K562 (cell line): Measurements from ENCODE around the gene C1QA. TPM values are rescaled to one million over a fixed set of nuclear protein-coding genes. Genes with fewer than 3 reads are reported as not detected.

Experiments used
- ATAC-seq: fragments of 200-7000 bp; cut with Tn5 transposase; 3 replicates; pipeline ENCODE4 v1.9.1; 2020; ENCODE audit warnings: moderate library complexity
- Bru-seq: library from RNA; stranded (reverse); fragments of 400-500 nt; gene quantifications from one replicate; lab custom pipeline; 2021; lab: Mats Ljungman, UMichigan
- BruChase-seq, 2 experiments: library from RNA; stranded (reverse); fragments of 400-500 nt; gene quantifications; one replicate each; lab custom pipeline; 2021; lab: Mats Ljungman, UMichigan
- BruUV-seq: library from RNA; stranded (reverse); fragments of 400-500 nt; replicated peaks from 2 replicates; lab custom pipeline; 2021; lab: Mats Ljungman, UMichigan
- CTCF ChIA-PET: fragments of 300-600 bp; formaldehyde crosslinking; extraction: SDS; loops from one replicate; lab custom pipeline; 2021; ENCODE audit warnings: low intra/inter-chr PET ratio; lab: Yijun Ruan, JAX
- POLR2A ChIA-PET: fragments of 300-600, 350-650 bp; sonication (Branson Sonifier 250); formaldehyde crosslinking; extraction: SDS; loops from one replicate; lab custom pipeline; 2021; ENCODE audit warnings: antibody characterized with exemption, inconsistent platforms; lab: Yijun Ruan, JAX
- DNase-seq, 4 experiments: peaks; one replicate each; pipeline versions ENCODE4 v3.0.0 to v3.0.0-alpha.2; 2011 to 2018; ENCODE audit warnings: low spot score in 3 of 4, mixed read lengths in 3 of 4; ENCODE audit errors: extremely low read depth in 1 of 4
- FAIRE-seq: peaks from 2 replicates; lab custom pipeline; 2011; peaks lifted over from hg19 to GRCh38; lab: Jason Lieb, UNC
- H2AFZ ChIP-seq: 2 replicates; pipeline ENCODE4 v1.6.0; 2011; ENCODE audit warnings: low read depth, low read length, control low read depth, inconsistent platforms
- H3K27ac ChIP-seq: fragments of 200-600 bp; 3 replicates; pipeline ENCODE4 v1.8.0; 2011; ENCODE audit warnings: low read depth, mild to moderate bottlenecking, control low read depth, inconsistent platforms, low read length, moderate library complexity, mixed read lengths; ENCODE audit errors: extremely low read depth
- H3K27me3 ChIP-seq, 2 experiments: fragments of 300-600 bp in 1 of 2; 2 replicates in 1 of 2; 3 replicates in 1 of 2; pipeline versions ENCODE4 v1.6.0 to v1.8.0; 2011; ENCODE audit warnings: inconsistent platforms in 2 of 2, low read length in 2 of 2, mild to moderate bottlenecking in 1 of 2, mixed read lengths in 1 of 2, moderate library complexity in 1 of 2; ENCODE audit not compliant: control insufficient read depth in 2 of 2, insufficient read depth in 2 of 2
- H3K36me3 ChIP-seq: fragments of 300-600 bp; 3 replicates; pipeline ENCODE4 v1.8.0; 2011; ENCODE audit warnings: mild to moderate bottlenecking, low read length, inconsistent platforms; ENCODE audit not compliant: control insufficient read depth, insufficient read depth
- H3K4me1 ChIP-seq, 2 experiments: fragments of 200-600 bp in 1 of 2; replicated peaks in 1 of 2; 2 replicates in 1 of 2; 3 replicates in 1 of 2; pipeline versions ENCODE4 v1.5.1 to v1.8.0; 2011; ENCODE audit warnings: inconsistent platforms in 2 of 2, low read length in 2 of 2, mild to moderate bottlenecking in 1 of 2, mixed read lengths in 1 of 2, moderate library complexity in 1 of 2; ENCODE audit not compliant: control insufficient read depth in 2 of 2, insufficient read depth in 2 of 2
- H3K4me2 ChIP-seq: 2 replicates; pipeline ENCODE4 v1.6.1; 2011; ENCODE audit warnings: low read length, control low read depth, inconsistent platforms, mixed read lengths; ENCODE audit not compliant: insufficient read depth
- H3K4me3 ChIP-seq: fragments of 200-600 bp; sonication (generic), shearing (Covaris generic); 2 replicates; pipeline ENCODE4 v1.5.1; 2016; ENCODE audit warnings: control low read depth, inconsistent platforms
- H3K79me2 ChIP-seq: fragments of 200-600 bp; 3 replicates; pipeline ENCODE4 v1.8.0; 2011; ENCODE audit warnings: low read length, inconsistent platforms; ENCODE audit not compliant: control insufficient read depth, insufficient read depth
- H3K9ac ChIP-seq, 2 experiments: 2 replicates each; pipeline versions ENCODE4 v1.6.0 to v1.6.1; 2011; ENCODE audit warnings: low read depth in 2 of 2, low read length in 2 of 2, control low read depth in 1 of 2, inconsistent platforms in 1 of 2, mild to moderate bottlenecking in 1 of 2, mixed read lengths in 1 of 2; ENCODE audit not compliant: insufficient read depth in 1 of 2
- H3K9me1 ChIP-seq: one replicate; pipeline ENCODE4 v1.6.0; 2011; ENCODE audit warnings: inconsistent platforms, mild to moderate bottlenecking, low read length, moderate library complexity; ENCODE audit not compliant: control insufficient read depth, insufficient read depth
- H3K9me3 ChIP-seq: replicated peaks from 2 replicates; pipeline ENCODE4 v1.5.1; 2011; ENCODE audit warnings: low read depth, low read length, inconsistent platforms; ENCODE audit not compliant: control insufficient read depth, insufficient read depth
- H4K20me1 ChIP-seq: replicated peaks from 2 replicates; pipeline ENCODE4 v1.6.1; 2011; ENCODE audit warnings: low read length, inconsistent platforms, mixed read lengths; ENCODE audit not compliant: control insufficient read depth, insufficient read depth
- FOXM1 ChIP-seq, 2 experiments: fragments of 450-650 bp in 1 of 2; sonication (generic) in 1 of 2; formaldehyde crosslinking in 1 of 2; IDR thresholded peaks; 2 replicates each; pipeline versions ENCODE4 v1.6.1 to v1.9.0; 2017 to 2022; ENCODE audit warnings: low read depth in 2 of 2, mild to moderate bottlenecking in 2 of 2, missing genetic modification reagents in 1 of 2, moderate library complexity in 1 of 2
- KDM4B ChIP-seq, 2 experiments: fragments of 450-650 bp in 1 of 2; sonication (generic) in 1 of 2; IDR thresholded peaks; 2 replicates each; pipeline ENCODE4 v1.6.1; 2016 to 2017; ENCODE audit warnings: borderline replicate concordance in 2 of 2, antibody characterized with exemption in 1 of 2, low read depth in 1 of 2, mild to moderate bottlenecking in 1 of 2
- MCM3 ChIP-seq: fragments of 450-650 bp; IDR thresholded peaks from 2 replicates; pipeline ENCODE4 v1.6.1; 2016
- POLR2AphosphoS5 ChIP-seq: IDR thresholded peaks from 2 replicates; pipeline ENCODE4 v1.6.1; 2011; ENCODE audit warnings: mild to moderate bottlenecking, low read depth, low read length, moderate library complexity; ENCODE audit not compliant: control insufficient read depth, insufficient read depth
- PURB ChIP-seq: sonication (generic); formaldehyde crosslinking; IDR thresholded peaks from 2 replicates; pipeline ENCODE4 v1.9.0; 2021; ENCODE audit warnings: low read depth, mild to moderate bottlenecking, missing genetic modification reagents
- WGBS: fragments of 100-300 bp; shearing (Covaris generic); methylation state at CpG from one replicate; pipeline ENCODE4 v1.1.6; 2016; ENCODE audit warnings: low coverage, mixed read lengths; ENCODE audit not compliant: insufficient coverage; ENCODE audit errors: missing lambda C conversion rate; 5-methylcytosine and 5-hydroxymethylcytosine counted together
- in situ Hi-C: fragments of 300-500 bp; cut with MboI; formaldehyde crosslinking; loops from 4 replicates; pipeline ENCODE4 v1.15.0; 2018; ENCODE audit warnings: inconsistent platforms, mixed read lengths
- intact Hi-C: fragments of 100-400 bp; cut with micrococcal nuclease; formaldehyde crosslinking; loops from 2 replicates; pipeline ENCODE4 v1.14.2; 2022
- long read RNA-seq, 3 experiments: library from polyadenylated mRNA in 2 of 3; library from RNA in 1 of 3; unstranded in 2 of 3; stranded (forward) in 1 of 3; transcript quantifications; one replicate each; pipeline ENCODE4 v2.0.0, GENCODE V29; 2019 to 2022
- polyA minus RNA-seq, 3 experiments: library from RNA; depleted of rRNA, polyadenylated mRNA; stranded (reverse); fragments of >200 nt; gene quantifications; 2 replicates each; pipeline ENCODE4 v1.2.3, GENCODE V29; 2011
- polyA plus RNA-seq, 8 experiments: library from polyadenylated mRNA; depleted of rRNA in 4 of 8; stranded (reverse) in 5 of 8; unstranded in 3 of 8; fragments of >200 nt; fragmentation: Nextera tagmentation in 2 of 8; fragmentation: Illumina TruSeq in 1 of 8; extraction: Ambion mirVana in 2 of 8; extraction: Trizol in 1 of 8; gene quantifications; 2 replicates each; pipeline versions ENCODE4 v1.2.1 to v1.2.3, GENCODE V29; 2011 to 2014; ENCODE audit warnings: inconsistent platforms in 1 of 8, missing spikeins in 1 of 8
- total RNA-seq, 7 experiments: library from RNA; depleted of rRNA in 6 of 7; stranded (reverse); fragments of >200 nt in 6 of 7; fragmentation: Illumina TruSeq in 2 of 7; extraction: Trizol in 2 of 7; gene quantifications; 2 replicates each; pipeline versions ENCODE4 v1.2.1 to v1.2.3, GENCODE V29; 2011 to 2021; ENCODE audit warnings: low replicate concordance in 1 of 7
- TF ChIP-seq, protein P1 (sequence below): fragments of 250-450 bp; sonication (Bioruptor Pico); IDR thresholded peaks from 2 replicates; pipeline ENCODE4 v1.5.0; 2021
- TF ChIP-seq, protein P2 (sequence below): fragments of 250-450 bp; sonication (Bioruptor Pico); IDR thresholded peaks from 2 replicates; pipeline ENCODE4 v1.5.1; 2021; ENCODE audit warnings: mild to moderate bottlenecking
- TF ChIP-seq, protein P3 (sequence below): IDR thresholded peaks from 3 replicates; pipeline ENCODE4 v1.6.1; 2011; ENCODE audit warnings: borderline replicate concordance, mild to moderate bottlenecking, moderate library complexity; ENCODE audit not compliant: insufficient read length; ENCODE audit errors: extremely low read depth
- TF ChIP-seq, protein P4 (sequence below): sonication (generic); formaldehyde crosslinking; IDR thresholded peaks from 2 replicates; pipeline ENCODE4 v1.8.0; 2022; ENCODE audit warnings: mild to moderate bottlenecking, missing genetic modification reagents, borderline replicate concordance

The C1QA gene, protein sequence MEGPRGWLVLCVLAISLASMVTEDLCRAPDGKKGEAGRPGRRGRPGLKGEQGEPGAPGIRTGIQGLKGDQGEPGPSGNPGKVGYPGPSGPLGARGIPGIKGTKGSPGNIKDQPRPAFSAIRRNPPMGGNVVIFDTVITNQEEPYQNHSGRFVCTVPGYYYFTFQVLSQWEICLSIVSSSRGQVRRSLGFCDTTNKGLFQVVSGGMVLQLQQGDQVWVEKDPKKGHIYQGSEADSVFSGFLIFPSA
- not detected in 2 replicates for total RNA-seq (2011; cell fraction: chromatin; rRNA removed; ENCODE audit: low replicate concordance)
- total RNA-seq (2011; cell fraction: nucleolus; rRNA removed), result not detected in 2 replicates
- not detected in 2 replicates for total RNA-seq (2011; cell fraction: nucleoplasm; rRNA removed)
- total RNA-seq (2014; rRNA removed) (not detected in 2 replicates), total RNA-seq (2014; rRNA removed; fragmentation: Illumina TruSeq; extraction: Trizol) (not detected in 2 replicates), total RNA-seq (2015; rRNA removed; fragmentation: Illumina TruSeq; extraction: Trizol) (not detected in 2 replicates), total RNA-seq (2021) (0.71 and 0.94 TPM in 2 replicates), polyA plus RNA-seq (2011; rRNA removed) (not detected in 2 replicates), polyA plus RNA-seq (2014; fragmentation: Illumina TruSeq; extraction: Trizol) (not detected in 2 replicates), polyA plus RNA-seq (2014; fragmentation: Nextera tagmentation; extraction: Ambion mirVana) (not detected), polyA plus RNA-seq (2014; rRNA removed) (not detected in 2 replicates), polyA minus RNA-seq (2011; rRNA and poly(A)+ RNA removed) (not detected in 2 replicates), Bru-seq, nascent RNA (not detected), BruChase-seq, experiment 1, labeled RNA remaining after a 2-hour chase (not detected), BruChase-seq, experiment 2, labeled RNA remaining after a 6-hour chase (not detected)
- not detected in 2 replicates for polyA plus RNA-seq (2011; cell fraction: cytosol; rRNA removed)
- polyA plus RNA-seq (2011; cell fraction: nucleus; rRNA removed), result not detected in 2 replicates
- polyA plus RNA-seq (2012), result not detected in 2 replicates
- polyA minus RNA-seq (2011; cell fraction: cytosol; rRNA and poly(A)+ RNA removed), result not detected in 2 replicates
- polyA minus RNA-seq (2011; cell fraction: nucleus; rRNA and poly(A)+ RNA removed), result not detected in 2 replicates
- long read RNA-seq, experiment 1, result 0 reads
- long read RNA-seq, experiment 2, result 0 reads
- long read RNA-seq, experiment 3, result 0 reads

DNA sequence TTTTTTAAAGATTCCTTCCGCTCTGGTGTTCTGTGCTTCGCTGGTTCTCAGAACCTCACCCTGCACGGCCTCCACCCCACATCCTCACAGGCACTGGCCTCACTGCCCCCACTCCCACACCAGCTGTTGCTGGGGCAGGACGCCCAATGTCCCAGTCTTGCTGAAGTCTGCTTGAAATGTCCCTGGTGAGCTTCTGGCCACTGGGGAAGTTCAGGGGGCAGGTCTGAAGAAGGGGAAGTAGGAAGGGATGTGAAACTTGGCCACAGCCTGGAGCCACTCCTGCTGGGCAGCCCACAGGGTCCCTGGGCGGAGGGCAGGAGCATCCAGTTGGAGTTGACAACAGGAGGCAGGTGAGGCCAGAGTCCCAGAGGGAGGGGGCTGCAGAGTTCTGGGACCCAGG lies at the start of gene C1QA:
TSS of gene C1QA (plus strand) at position 276 of the 400 bp plus-strand sequence. CDS start 989 bp downstream, outside the sequence.
- no peak for ATAC-seq
- WGBS, result 2% methylated on average over 4 of the region's 5 CpGs
- Histone ChIP-seq H3K79me2 (no peaks in the 10 kb centered on the region), H3K27ac (no peak within 1 kb of the TSS), H3K36me3 (no peaks in the 10 kb centered on the region), H3K9me3 (no peaks in the 10 kb centered on the region), H3K27me3 (peaks cover 4 to 34% of the 10 kb centered on the region in 2 experiments; a peak in 3 of 5 replicates), H3K4me3 (no peak within 1 kb of the TSS), H3K9me1 (no peaks in the 10 kb centered on the region), H3K4me1 (peaks cover 0 to 10% of the 10 kb centered on the region in 2 experiments; a peak in 3 of 5 replicates), H2AFZ (no peak within 1 kb of the TSS), H3K9ac (no peak within 1 kb of the TSS), H3K4me2 (no peak within 1 kb of the TSS), H4K20me1 (peaks cover 15% of the 10 kb centered on the region; the same call in 1 of the 2 replicates)
- no TSS peak for BruUV-seq
- DNase-seq, result no peak
- ChIA-PET CTCF (no interaction called here), POLR2A (interaction anchor here (0.6 to 1.3 kb wide), 8 partner anchors 10 to 285 kb away, joined by 3 to 5 read pairs (median 4); no protein-coding TSS in a partner anchor)
- intact Hi-C loops, result no loop called here
- no peak for FAIRE-seq
- in situ Hi-C loops, result no loop called here
- TF ChIP-seq, protein P1, sequence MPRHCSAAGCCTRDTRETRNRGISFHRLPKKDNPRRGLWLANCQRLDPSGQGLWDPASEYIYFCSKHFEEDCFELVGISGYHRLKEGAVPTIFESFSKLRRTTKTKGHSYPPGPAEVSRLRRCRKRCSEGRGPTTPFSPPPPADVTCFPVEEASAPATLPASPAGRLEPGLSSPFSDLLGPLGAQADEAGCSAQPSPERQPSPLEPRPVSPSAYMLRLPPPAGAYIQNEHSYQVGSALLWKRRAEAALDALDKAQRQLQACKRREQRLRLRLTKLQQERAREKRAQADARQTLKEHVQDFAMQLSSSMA, result no peak
- TF ChIP-seq KDM4B (IDR thresholded peaks at IDR 0.05; ENCODE audit: borderline replicate concordance in 2 of 2, low read depth in 1 of 2), result no peak
- no peak for TF ChIP-seq PURB
- TF ChIP-seq MCM3, result no peak
- TF ChIP-seq, protein P2, sequence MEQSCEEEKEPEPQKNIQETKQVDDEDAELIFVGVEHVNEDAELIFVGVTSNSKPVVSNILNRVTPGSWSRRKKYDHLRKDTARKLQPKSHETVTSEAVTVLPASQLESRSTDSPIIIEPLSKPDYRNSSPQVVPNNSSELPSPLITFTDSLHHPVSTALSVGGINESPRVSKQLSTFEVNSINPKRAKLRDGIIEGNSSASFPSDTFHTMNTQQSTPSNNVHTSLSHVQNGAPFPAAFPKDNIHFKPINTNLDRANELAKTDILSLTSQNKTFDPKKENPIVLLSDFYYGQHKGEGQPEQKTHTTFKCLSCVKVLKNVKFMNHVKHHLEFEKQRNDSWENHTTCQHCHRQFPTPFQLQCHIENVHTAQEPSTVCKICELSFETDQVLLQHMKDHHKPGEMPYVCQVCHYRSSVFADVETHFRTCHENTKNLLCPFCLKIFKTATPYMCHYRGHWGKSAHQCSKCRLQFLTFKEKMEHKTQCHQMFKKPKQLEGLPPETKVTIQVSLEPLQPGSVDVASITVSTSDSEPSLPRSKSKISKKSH (CRISPR knock-in tag), result no peak
- TF ChIP-seq FOXM1 (IDR thresholded peaks at IDR 0.05; ENCODE audit: low read depth), result no peak
- TF ChIP-seq FOXM1 (CRISPR knock-in tag; IDR thresholded peaks at IDR 0.05; ENCODE audit: low read depth), result no peak
- TF ChIP-seq POLR2AphosphoS5, result no peak
- TF ChIP-seq, protein P3, sequence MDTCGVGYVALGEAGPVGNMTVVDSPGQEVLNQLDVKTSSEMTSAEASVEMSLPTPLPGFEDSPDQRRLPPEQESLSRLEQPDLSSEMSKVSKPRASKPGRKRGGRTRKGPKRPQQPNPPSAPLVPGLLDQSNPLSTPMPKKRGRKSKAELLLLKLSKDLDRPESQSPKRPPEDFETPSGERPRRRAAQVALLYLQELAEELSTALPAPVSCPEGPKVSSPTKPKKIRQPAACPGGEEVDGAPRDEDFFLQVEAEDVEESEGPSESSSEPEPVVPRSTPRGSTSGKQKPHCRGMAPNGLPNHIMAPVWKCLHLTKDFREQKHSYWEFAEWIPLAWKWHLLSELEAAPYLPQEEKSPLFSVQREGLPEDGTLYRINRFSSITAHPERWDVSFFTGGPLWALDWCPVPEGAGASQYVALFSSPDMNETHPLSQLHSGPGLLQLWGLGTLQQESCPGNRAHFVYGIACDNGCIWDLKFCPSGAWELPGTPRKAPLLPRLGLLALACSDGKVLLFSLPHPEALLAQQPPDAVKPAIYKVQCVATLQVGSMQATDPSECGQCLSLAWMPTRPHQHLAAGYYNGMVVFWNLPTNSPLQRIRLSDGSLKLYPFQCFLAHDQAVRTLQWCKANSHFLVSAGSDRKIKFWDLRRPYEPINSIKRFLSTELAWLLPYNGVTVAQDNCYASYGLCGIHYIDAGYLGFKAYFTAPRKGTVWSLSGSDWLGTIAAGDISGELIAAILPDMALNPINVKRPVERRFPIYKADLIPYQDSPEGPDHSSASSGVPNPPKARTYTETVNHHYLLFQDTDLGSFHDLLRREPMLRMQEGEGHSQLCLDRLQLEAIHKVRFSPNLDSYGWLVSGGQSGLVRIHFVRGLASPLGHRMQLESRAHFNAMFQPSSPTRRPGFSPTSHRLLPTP, result no peak
- TF ChIP-seq, protein P4, sequence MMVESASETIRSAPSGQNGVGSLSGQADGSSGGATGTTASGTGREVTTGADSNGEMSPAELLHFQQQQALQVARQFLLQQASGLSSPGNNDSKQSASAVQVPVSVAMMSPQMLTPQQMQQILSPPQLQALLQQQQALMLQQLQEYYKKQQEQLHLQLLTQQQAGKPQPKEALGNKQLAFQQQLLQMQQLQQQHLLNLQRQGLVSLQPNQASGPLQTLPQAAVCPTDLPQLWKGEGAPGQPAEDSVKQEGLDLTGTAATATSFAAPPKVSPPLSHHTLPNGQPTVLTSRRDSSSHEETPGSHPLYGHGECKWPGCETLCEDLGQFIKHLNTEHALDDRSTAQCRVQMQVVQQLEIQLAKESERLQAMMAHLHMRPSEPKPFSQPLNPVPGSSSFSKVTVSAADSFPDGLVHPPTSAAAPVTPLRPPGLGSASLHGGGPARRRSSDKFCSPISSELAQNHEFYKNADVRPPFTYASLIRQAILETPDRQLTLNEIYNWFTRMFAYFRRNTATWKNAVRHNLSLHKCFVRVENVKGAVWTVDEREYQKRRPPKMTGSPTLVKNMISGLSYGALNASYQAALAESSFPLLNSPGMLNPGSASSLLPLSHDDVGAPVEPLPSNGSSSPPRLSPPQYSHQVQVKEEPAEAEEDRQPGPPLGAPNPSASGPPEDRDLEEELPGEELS, result no peak
